A673 (cell line): ENCODE data around the gene BCDIN3D. TPM values are rescaled to one million over a fixed set of nuclear protein-coding genes. Genes with fewer than 3 reads are reported as not detected.
"Not testable (repeated sequence)": the region's sequence is repeated elsewhere in the genome, so short reads cannot be mapped to it uniquely, and the experiment has no call there.

Source experiments
- BruUV-seq: library from RNA; stranded (reverse); fragments of 400-500 nt; replicated peaks from 2 replicates; lab custom pipeline; 2021; lab: Mats Ljungman, UMichigan
- CTCF ChIA-PET: fragments of 300-600 bp; sonication (Branson Sonifier 250); formaldehyde crosslinking; loops from one replicate; lab custom pipeline; 2022; ENCODE audit warnings: antibody characterized with exemption; lab: Charles Lee
- POLR2A ChIA-PET: fragments of 300-600 bp; sonication (Branson Sonifier 250); formaldehyde crosslinking; loops from one replicate; lab custom pipeline; 2022; ENCODE audit warnings: antibody characterized with exemption; ENCODE audit not compliant: low non-redundant PET; lab: Charles Lee
- DNase-seq: peaks from one replicate; pipeline ENCODE4 v3.0.0-alpha.2; 2015; ENCODE audit warnings: low spot score
- H3K27ac ChIP-seq: fragments of 200-600 bp; sonication (generic); 2 replicates; pipeline ENCODE4 v1.5.1; 2016; ENCODE audit warnings: mixed run types, low read depth, mild to moderate bottlenecking, mixed read lengths, antibody characterized with exemption, low read length; ENCODE audit not compliant: poor library complexity, severe bottlenecking
- H3K27me3 ChIP-seq: fragments of 200-600 bp; sonication (generic); replicated peaks from 2 replicates; pipeline ENCODE4 v1.6.1; 2017; ENCODE audit warnings: mixed run types, low read depth, mild to moderate bottlenecking, mixed read lengths, antibody characterized with exemption, low read length; ENCODE audit not compliant: insufficient read depth, poor library complexity
- H3K36me3 ChIP-seq: fragments of 200-600 bp; sonication (generic); 2 replicates; pipeline ENCODE4 v1.6.1; 2016; ENCODE audit warnings: mixed run types, mild to moderate bottlenecking, mixed read lengths, antibody characterized with exemption, low read length; ENCODE audit not compliant: insufficient read depth, poor library complexity, severe bottlenecking
- H3K4me1 ChIP-seq: fragments of 200-600 bp; sonication (generic); 2 replicates; pipeline ENCODE4 v1.6.1; 2017; ENCODE audit warnings: mixed run types, mild to moderate bottlenecking, mixed read lengths, antibody characterized with exemption, low read length; ENCODE audit not compliant: insufficient read depth, poor library complexity, severe bottlenecking
- H3K4me3 ChIP-seq: fragments of 200-600 bp; sonication (generic); 2 replicates; pipeline ENCODE4 v1.5.1; 2016; ENCODE audit warnings: low read depth, mixed run types, mild to moderate bottlenecking, mixed read lengths, low read length; ENCODE audit not compliant: poor library complexity, severe bottlenecking
- H3K9me3 ChIP-seq: fragments of 200-600 bp; sonication (generic); 2 replicates; pipeline ENCODE4 v1.6.1; 2016; ENCODE audit warnings: mixed run types, low read depth, mild to moderate bottlenecking, mixed read lengths, antibody characterized with exemption, low read length; ENCODE audit not compliant: poor library complexity, severe bottlenecking
- CTCF ChIP-seq: fragments of 300-800, 200-600 bp; sonication (generic); conservative IDR thresholded peaks from 2 replicates; pipeline ENCODE4 v1.5.1; 2017; ENCODE audit warnings: low read depth, mild to moderate bottlenecking, antibody characterized with exemption, low read length, moderate library complexity, mixed read lengths
- EZH2 ChIP-seq: fragments of 200-600 bp; sonication (generic); IDR thresholded peaks from 2 replicates; pipeline ENCODE4 v1.6.1; 2017; ENCODE audit warnings: borderline replicate concordance, low read depth, mild to moderate bottlenecking, mixed read lengths, antibody characterized with exemption, low read length; ENCODE audit not compliant: poor library complexity, severe bottlenecking
- intact Hi-C: fragments of 100-400 bp; cut with micrococcal nuclease; formaldehyde crosslinking; loops from one replicate; pipeline ENCODE4 v1.10.0; 2022; ENCODE audit not compliant: unreplicated experiment
- total RNA-seq: library from RNA; stranded (reverse); gene quantifications from 2 replicates; pipeline ENCODE4 v1.2.3, GENCODE V29; 2021

The BCDIN3D gene
- total RNA-seq, 1 experiment from 2014 or later = 5.7 TPM

GRCh38 chr12:49882248-49882850 is 39.4 kb upstream of the BCDIN3D start:
- Histone ChIP-seq H3K27ac (no peak overlapping the region), H3K4me3 (no peak overlapping the region), H3K36me3 (no peaks in the 10 kb centered on the region), H3K9me3 (no peaks in the 10 kb centered on the region), H3K4me1 (peaks cover 6% of the 10 kb centered on the region), H3K27me3 (no peaks in the 10 kb centered on the region)
- no TSS peak for BruUV-seq
- peak; percentile 33 for DNase-seq
- ChIA-PET CTCF (interaction anchor here (0.6 kb wide), 1 partner anchor 600 kb away, joined by 11 read pairs; no protein-coding TSS in a partner anchor), POLR2A (no interaction called here)
- TF ChIP-seq EZH2 (no peak), CTCF (no peak)
- intact Hi-C loops = no loop called here

- intact Hi-C loops = no loop called here
- H3K27ac ChIP-seq = no peak overlapping the region
- H3K27me3 ChIP-seq = no peaks in the 10 kb centered on the region
- ChIA-PET POLR2A (no interaction called here), CTCF (no interaction called here)
- peaks cover 6% of the 10 kb centered on the region for H3K4me1 ChIP-seq
- no peaks in the 10 kb centered on the region for H3K9me3 ChIP-seq
- no peak for DNase-seq
- no peak overlapping the region for H3K4me3 ChIP-seq
- no peak for TF ChIP-seq EZH2
- TF ChIP-seq CTCF = no peak
- BruUV-seq = no TSS peak
- H3K36me3 ChIP-seq = no peaks in the 10 kb centered on the region
Measured at GRCh38 chr12:49881415-49882247, 38.7 kb upstream of the BCDIN3D start.

- CTCF ChIA-PET = no interaction called here
Measured at GRCh38 chr12:49880756-49881414, 38.0 kb upstream of the BCDIN3D start.

GRCh38 chr12:49879065-49879464 is 36.2 kb upstream of the BCDIN3D start:
- H3K27ac ChIP-seq, H3K36me3 ChIP-seq, POLR2A ChIA-PET, BruUV-seq, H3K4me1 ChIP-seq, H3K4me3 ChIP-seq, CTCF ChIA-PET, DNase-seq, intact Hi-C loops, H3K9me3 ChIP-seq, H3K27me3 ChIP-seq: not testable (repeated sequence)

More at GRCh38 chr12:49880756-49881414, 38.0 kb upstream of the BCDIN3D start:
- intact Hi-C loops = no loop called here
- POLR2A ChIA-PET = no interaction called here
- no peak overlapping the region for H3K27ac ChIP-seq
- no peaks in the 10 kb centered on the region for H3K9me3 ChIP-seq
- H3K36me3 ChIP-seq = no peaks in the 10 kb centered on the region
- H3K4me1 ChIP-seq = peaks cover 6% of the 10 kb centered on the region
- BruUV-seq = no TSS peak
- no peaks in the 10 kb centered on the region for H3K27me3 ChIP-seq
- TF ChIP-seq EZH2 (no peak), CTCF (no peak)
- no peak overlapping the region for H3K4me3 ChIP-seq
- no peak for DNase-seq
